ENCODE data around the gene TTLL4.

TTLL4 gene

DNA sequence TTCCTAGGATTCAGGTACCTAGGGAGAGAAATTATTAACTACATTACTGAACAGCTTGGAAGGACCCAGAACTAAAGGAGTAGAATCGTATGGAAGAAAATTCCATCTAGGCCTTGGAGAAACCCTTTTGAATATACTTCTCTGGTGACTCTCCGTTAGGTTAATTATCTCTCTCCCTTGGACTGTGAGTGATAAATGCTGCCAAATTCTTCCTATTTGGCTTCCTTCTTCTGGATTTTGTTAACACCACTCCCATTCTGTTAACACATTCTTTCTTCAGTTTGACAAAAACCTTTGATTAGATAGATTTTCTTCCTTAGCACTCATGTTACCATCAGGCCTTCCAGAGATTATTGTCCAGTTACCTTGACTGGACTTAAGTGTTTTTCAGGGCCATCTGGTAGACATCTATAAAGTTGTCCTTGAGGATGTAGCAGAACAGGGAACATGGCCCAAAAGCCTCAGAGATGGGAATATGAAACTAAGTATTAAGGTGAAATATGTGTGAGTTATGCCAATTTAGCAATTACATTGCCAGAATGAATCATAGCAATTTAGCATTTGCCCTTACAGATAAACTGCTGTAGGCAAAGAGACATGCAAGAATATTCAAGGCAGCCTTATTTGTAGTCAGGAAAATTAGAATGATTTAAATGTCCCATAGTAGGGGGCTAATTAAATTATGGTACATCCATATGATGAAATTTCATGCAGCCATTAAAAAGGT is 78.1 kb downstream of the TTLL4 start:
- no peak for DNase-seq

DNA sequence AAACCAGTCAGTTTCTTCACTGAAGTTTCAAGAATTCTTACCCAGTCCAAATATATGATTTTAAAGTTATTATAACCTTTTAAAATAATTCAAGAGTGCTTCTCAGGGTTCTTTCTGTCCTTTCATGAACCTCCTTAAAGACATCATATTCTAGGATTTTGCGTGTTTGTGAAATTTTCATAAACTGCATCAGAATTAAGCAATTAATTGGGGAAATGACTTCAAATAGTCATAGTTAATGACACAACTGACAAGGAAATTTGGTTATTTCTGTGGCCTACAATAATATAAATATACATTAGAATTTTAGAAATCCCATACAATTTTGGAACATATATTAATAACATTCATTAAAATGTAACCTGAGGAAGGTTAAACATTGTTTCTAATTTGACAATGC is 81.8 kb downstream of the TTLL4 start:
- no peak for DNase-seq

DNA sequence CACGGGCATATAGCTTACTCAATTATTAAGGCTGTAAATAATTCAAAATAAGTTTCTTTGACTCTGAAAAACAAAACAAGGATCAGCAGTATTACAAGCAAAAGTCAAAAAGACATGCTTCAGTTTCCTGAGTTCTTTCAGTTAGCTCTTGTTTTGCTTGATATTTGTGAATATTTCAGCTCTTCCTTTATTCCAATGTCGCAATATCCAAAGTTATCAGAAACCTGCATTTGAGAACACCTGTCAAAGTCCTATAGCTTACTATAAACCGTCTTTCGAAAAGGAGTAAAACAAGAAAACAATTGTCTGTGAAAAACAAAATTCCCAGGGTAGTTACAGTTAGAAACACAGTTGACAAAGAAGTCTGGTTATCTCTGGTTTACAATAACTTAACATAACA is 86.1 kb downstream of the TTLL4 start:
- no peak for DNase-seq

- no peak for DNase-seq
Measured at GRCh38 chr2:218798767-218799504, 88.3 kb downstream of the TTLL4 start.

DNA sequence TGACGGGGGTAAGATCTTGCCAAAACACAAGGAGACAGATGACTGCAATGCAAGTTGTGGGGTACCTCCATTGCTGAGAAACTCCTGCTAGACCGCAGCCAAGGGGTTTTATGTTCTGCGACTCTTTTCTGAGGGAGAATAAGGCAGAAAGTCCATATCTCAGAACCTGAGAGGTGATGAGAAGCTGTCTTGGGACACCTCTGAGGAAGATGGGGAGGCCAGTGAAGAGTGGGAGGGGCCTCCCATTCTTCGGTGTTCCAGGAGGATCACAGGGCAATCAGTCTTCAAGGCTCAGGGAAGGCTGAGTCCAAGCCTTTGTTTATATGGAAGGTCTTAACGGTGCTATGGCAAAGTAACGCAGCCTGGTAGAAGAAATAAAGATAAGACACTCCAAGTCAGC is 89.4 kb downstream of the TTLL4 start:
- DNase-seq: no peak

GRCh38 chr2:218802386-218802994 is 91.9 kb downstream of the TTLL4 start:
- DNase-seq: no peak

GRCh38 chr2:218804817-218805216 is 94.2 kb downstream of the TTLL4 start:
- DNase-seq: no peak

All from stimulated activated CD4-positive, alpha-beta T cell treated with anti-CD3 and anti-CD28 coated beads, Interleukin-2, amount 100 ng/mL, for 48 hours (primary cell).